Cardiac fibroblast (primary cell): ENCODE data around the gene EHMT1.
A peak's percentile ranks its signal among the peaks of the same experiment; 100 is the strongest.

Experiments
- DNase-seq, 2 donors: peaks; one replicate each; pipeline versions ENCODE4 v3.0.0 to v3.0.0-alpha.2; 2010; ENCODE audit warnings: low read depth in 2 of 2
- H3K4me3 ChIP-seq, 2 donors: replicated peaks in 1 of 2; 1 replicate in 1 of 2; 2 replicates in 1 of 2; pipeline ENCODE4 v1.5.1; 2011; ENCODE audit warnings: low read depth in 2 of 2, low read length in 2 of 2, mild to moderate bottlenecking in 2 of 2, moderate library complexity in 1 of 2
- CTCF ChIP-seq: IDR thresholded peaks from one replicate; pipeline ENCODE4 v1.5.1; 2011; ENCODE audit warnings: low read depth, mild to moderate bottlenecking, low read length, inconsistent platforms

The EHMT1 gene

GRCh38 chr9:137781906-137782585 is 163.2 kb downstream of the EHMT1 start:
- DNase-seq, result no peak
- TF ChIP-seq CTCF, result no peak
- H3K4me3 ChIP-seq, result no peak overlapping the region

- no peak for DNase-seq
- no peak overlapping the region for H3K4me3 ChIP-seq
- TF ChIP-seq CTCF, result no peak
Observed at GRCh38 chr9:137783521-137783920, 164.7 kb downstream of the EHMT1 start.

- DNase-seq, result no peak
- TF ChIP-seq CTCF, result no peak
- H3K4me3 ChIP-seq, result no peak overlapping the region
Observed at GRCh38 chr9:137784046-137784445, 165.2 kb downstream of the EHMT1 start.

GRCh38 chr9:137784641-137785513 is 166.1 kb downstream of the EHMT1 start:
- no peak for TF ChIP-seq CTCF
- no peak overlapping the region for H3K4me3 ChIP-seq
- no peak for DNase-seq

GRCh38 chr9:137785704-137786161 is 166.9 kb downstream of the EHMT1 start:
- DNase-seq, result no peak
- H3K4me3 ChIP-seq, result no peak overlapping the region
- TF ChIP-seq CTCF, result no peak

- no peak for TF ChIP-seq CTCF
- H3K4me3 ChIP-seq, result no peak overlapping the region
- DNase-seq, result peak; percentile 5 to 79
Observed at GRCh38 chr9:137786511-137786920, 167.7 kb downstream of the EHMT1 start.
